WTC11 (cell line): Measurements from ENCODE around the gene BFAR. TPM values are rescaled to one million over a fixed set of nuclear protein-coding genes. Genes with fewer than 3 reads are reported as not detected.

ENCODE experiments used
- ATAC-seq: fragments of 200-7000 bp; cut with Tn5 transposase; 2 replicates; pipeline ENCODE4 v1.10.0; 2021; ENCODE audit warnings: mild to moderate bottlenecking, moderate library complexity
- CTCF ChIA-PET: fragments of 300-600 bp; sonication (Branson Sonifier 250); formaldehyde crosslinking; loops from one replicate; lab custom pipeline; 2021; ENCODE audit warnings: antibody characterized with exemption; lab: Charles Lee
- POLR2A ChIA-PET: fragments of 350-600 bp; sonication (Branson Sonifier 250); formaldehyde crosslinking; loops from one replicate; lab custom pipeline; 2021; ENCODE audit warnings: antibody characterized with exemption; lab: Charles Lee
- DNase-seq: peaks from one replicate; pipeline ENCODE4 v3.0.0; 2021; ENCODE audit warnings: low spot score
- H3K27ac Mint-ChIP-seq: 2 replicates; pipeline ENCODE4 v1.8.0; 2021; ENCODE audit warnings: mixed read lengths
- H3K27me3 Mint-ChIP-seq: 2 replicates; pipeline ENCODE4 v1.8.0; 2021; ENCODE audit warnings: low read depth, mild to moderate bottlenecking, moderate library complexity, mixed read lengths
- H3K36me3 Mint-ChIP-seq: 2 replicates; pipeline ENCODE4 v1.8.0; 2021; ENCODE audit warnings: mixed read lengths
- H3K4me1 Mint-ChIP-seq: 2 replicates; pipeline ENCODE4 v1.8.0; 2022; ENCODE audit warnings: mixed read lengths
- H3K4me3 Mint-ChIP-seq: 2 replicates; pipeline ENCODE4 v1.8.0; 2021; ENCODE audit warnings: mild to moderate bottlenecking, moderate library complexity, mixed read lengths
- H3K9me3 Mint-ChIP-seq: 2 replicates; pipeline ENCODE4 v1.8.0; 2021; ENCODE audit warnings: mixed read lengths
- AR ChIP-seq: fragments of 250-450 bp; sonication (Bioruptor Pico); IDR thresholded peaks from 2 replicates; pipeline ENCODE4 v1.9.0; 2021; ENCODE audit warnings: mild to moderate bottlenecking
- ATF1 ChIP-seq: sonication (generic); formaldehyde crosslinking; IDR thresholded peaks from 2 replicates; pipeline ENCODE4 v1.8.1; 2023; ENCODE audit warnings: mild to moderate bottlenecking, moderate library complexity, missing genetic modification reagents
- ATF2 ChIP-seq: sonication (generic); formaldehyde crosslinking; IDR thresholded peaks from 2 replicates; pipeline ENCODE4 v1.8.1; 2022; ENCODE audit warnings: low read depth, missing genetic modification reagents, borderline replicate concordance
- CREM ChIP-seq: sonication (generic); formaldehyde crosslinking; IDR thresholded peaks from 2 replicates; pipeline ENCODE4 v1.8.1; 2022; ENCODE audit warnings: mild to moderate bottlenecking, missing genetic modification reagents, moderate library complexity
- GTF2I ChIP-seq: fragments of 250-450 bp; sonication (Bioruptor Pico); conservative IDR thresholded peaks from 2 replicates; pipeline ENCODE4 v1.4.0; 2021; ENCODE audit warnings: mild to moderate bottlenecking
- HMGA2 ChIP-seq: fragments of 250-450 bp; sonication (Bioruptor Pico); IDR thresholded peaks from 2 replicates; pipeline ENCODE4 v1.4.0; 2021; ENCODE audit warnings: mild to moderate bottlenecking, moderate library complexity
- JUN ChIP-seq: sonication (generic); formaldehyde crosslinking; IDR thresholded peaks from 2 replicates; pipeline ENCODE4 v1.8.0; 2023; ENCODE audit warnings: mild to moderate bottlenecking, missing genetic modification reagents
- NR3C1 ChIP-seq: sonication (generic); formaldehyde crosslinking; conservative IDR thresholded peaks from 2 replicates; pipeline ENCODE4 v1.8.1; 2023; ENCODE audit warnings: low read depth, mild to moderate bottlenecking, missing genetic modification reagents
- RELA ChIP-seq: sonication (generic); formaldehyde crosslinking; IDR thresholded peaks from 2 replicates; pipeline ENCODE4 v1.8.1; 2022; ENCODE audit warnings: missing genetic modification reagents, mild to moderate bottlenecking, borderline replicate concordance
- SMAD4 ChIP-seq: sonication (generic); formaldehyde crosslinking; IDR thresholded peaks from 2 replicates; pipeline ENCODE4 v1.8.0; 2022; ENCODE audit warnings: mild to moderate bottlenecking, missing genetic modification reagents
- SP1 ChIP-seq: sonication (generic); formaldehyde crosslinking; conservative IDR thresholded peaks from 2 replicates; pipeline ENCODE4 v1.8.1; 2022; ENCODE audit warnings: missing genetic modification reagents
- ZBTB21 ChIP-seq: sonication (generic); formaldehyde crosslinking; IDR thresholded peaks from 2 replicates; pipeline ENCODE4 v1.8.1; 2023; ENCODE audit warnings: mild to moderate bottlenecking, missing genetic modification reagents, borderline replicate concordance
- ZNF416 ChIP-seq: fragments of 250-450 bp; sonication (Bioruptor Pico); IDR thresholded peaks from 2 replicates; pipeline ENCODE4 v1.9.0; 2021; ENCODE audit warnings: mild to moderate bottlenecking, inconsistent platforms
- ZNF425 ChIP-seq: fragments of 250-450 bp; sonication (Bioruptor Pico); conservative IDR thresholded peaks from 2 replicates; pipeline ENCODE4 v1.9.0; 2021; ENCODE audit warnings: mild to moderate bottlenecking
- ZNF671 ChIP-seq: fragments of 250-450 bp; sonication (Bioruptor Pico); IDR thresholded peaks from 2 replicates; pipeline ENCODE4 v1.8.0; 2021; ENCODE audit warnings: mild to moderate bottlenecking
- total RNA-seq: library from RNA; stranded (reverse); gene quantifications from 3 replicates; pipeline ENCODE4 v1.2.3, GENCODE V29; 2021
- TF ChIP-seq, protein P1 (sequence below): sonication (generic); formaldehyde crosslinking; IDR thresholded peaks from 2 replicates; pipeline ENCODE4 v1.8.1; 2022; ENCODE audit warnings: missing genetic modification reagents, borderline replicate concordance
- TF ChIP-seq, protein P2 (sequence below): sonication (generic); formaldehyde crosslinking; conservative IDR thresholded peaks from 2 replicates; pipeline ENCODE4 v1.8.1; 2022; ENCODE audit warnings: mild to moderate bottlenecking, missing genetic modification reagents

BFAR gene
- total RNA-seq, 1 experiment from 2014 or later, result 70.3 TPM

DNA sequence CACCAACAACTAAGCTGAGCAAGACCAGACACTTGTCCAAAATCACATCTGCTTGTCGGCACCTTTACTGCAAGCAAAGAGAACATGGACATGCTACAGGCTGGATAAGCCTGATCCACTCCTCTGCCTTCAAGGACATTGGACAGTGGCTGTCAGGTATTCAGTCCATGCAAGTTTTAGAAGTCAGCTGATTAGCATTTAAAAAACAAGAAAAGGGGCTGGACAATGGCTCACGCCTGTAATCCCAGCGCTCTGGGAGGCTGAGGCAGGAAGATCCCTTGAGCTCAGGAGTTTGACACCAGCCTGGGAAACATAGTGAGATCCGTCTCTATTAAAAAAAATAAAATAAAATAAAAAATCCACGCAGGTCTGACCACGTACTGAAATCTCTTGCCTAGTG lies 23.0 kb upstream of the BFAR start:
- no peak; the same call in 1 of the 2 replicates for ATAC-seq
- no peak for TF ChIP-seq SP1 (CRISPR knock-in tag)
- TF ChIP-seq JUN (CRISPR knock-in tag), result no peak
- TF ChIP-seq, protein P1, sequence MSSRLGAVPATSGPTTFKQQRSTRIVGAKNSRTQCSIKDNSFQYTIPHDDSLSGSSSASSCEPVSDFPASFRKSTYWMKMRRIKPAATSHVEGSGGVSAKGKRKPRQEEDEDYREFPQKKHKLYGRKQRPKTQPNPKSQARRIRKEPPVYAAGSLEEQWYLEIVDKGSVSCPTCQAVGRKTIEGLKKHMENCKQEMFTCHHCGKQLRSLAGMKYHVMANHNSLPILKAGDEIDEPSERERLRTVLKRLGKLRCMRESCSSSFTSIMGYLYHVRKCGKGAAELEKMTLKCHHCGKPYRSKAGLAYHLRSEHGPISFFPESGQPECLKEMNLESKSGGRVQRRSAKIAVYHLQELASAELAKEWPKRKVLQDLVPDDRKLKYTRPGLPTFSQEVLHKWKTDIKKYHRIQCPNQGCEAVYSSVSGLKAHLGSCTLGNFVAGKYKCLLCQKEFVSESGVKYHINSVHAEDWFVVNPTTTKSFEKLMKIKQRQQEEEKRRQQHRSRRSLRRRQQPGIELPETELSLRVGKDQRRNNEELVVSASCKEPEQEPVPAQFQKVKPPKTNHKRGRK (CRISPR knock-in tag), result no peak
- no peak for TF ChIP-seq SMAD4 (CRISPR knock-in tag)
- TF ChIP-seq RELA (CRISPR knock-in tag), result no peak
- TF ChIP-seq GTF2I, result no peak
- TF ChIP-seq HMGA2 (CRISPR knock-in tag), result no peak
- no peak for TF ChIP-seq CREM (CRISPR knock-in tag)
- no peak for TF ChIP-seq NR3C1 (CRISPR knock-in tag)
- TF ChIP-seq ATF1 (CRISPR knock-in tag), result no peak
- TF ChIP-seq AR (CRISPR knock-in tag), result no peak
- TF ChIP-seq, protein P2, sequence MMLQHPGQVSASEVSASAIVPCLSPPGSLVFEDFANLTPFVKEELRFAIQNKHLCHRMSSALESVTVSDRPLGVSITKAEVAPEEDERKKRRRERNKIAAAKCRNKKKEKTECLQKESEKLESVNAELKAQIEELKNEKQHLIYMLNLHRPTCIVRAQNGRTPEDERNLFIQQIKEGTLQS (CRISPR knock-in tag), result no peak
- no peak for TF ChIP-seq ZNF416
- TF ChIP-seq ATF2, result no peak
- no peak for TF ChIP-seq ZBTB21 (CRISPR knock-in tag)
- H3K4me1 Mint-ChIP-seq, result peaks cover 15% of the 10 kb centered on the region
- H3K36me3 Mint-ChIP-seq, result peaks cover 51% of the 10 kb centered on the region
- CTCF ChIA-PET, result no interaction called here
- POLR2A ChIA-PET, result no interaction called here
- H3K27ac Mint-ChIP-seq, result no peak overlapping the region; the same call in 1 of the 2 replicates
- DNase-seq, result no peak
- H3K9me3 Mint-ChIP-seq, result no peaks in the 10 kb centered on the region
- H3K4me3 Mint-ChIP-seq, result no peak overlapping the region
- H3K27me3 Mint-ChIP-seq, result no peaks in the 10 kb centered on the region

DNA sequence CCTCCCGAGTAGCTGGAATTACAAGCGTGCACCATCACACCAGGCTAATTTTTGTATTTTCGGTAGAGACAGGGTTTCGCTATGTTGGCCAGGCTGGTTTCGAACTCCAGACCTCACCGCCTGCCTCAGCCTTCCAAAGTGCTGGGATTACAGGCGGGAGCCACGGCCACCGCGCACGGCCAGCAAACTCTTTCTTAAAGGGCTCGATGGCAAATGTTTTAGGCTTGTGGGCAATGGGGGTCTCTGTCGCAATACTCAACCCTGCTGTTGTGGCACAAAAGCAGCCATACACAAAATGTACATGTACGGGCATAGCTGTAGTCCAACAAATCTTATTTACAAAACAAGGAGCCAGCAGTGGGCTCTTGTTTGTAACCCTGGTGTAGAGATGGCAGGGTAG lies 21.1 kb upstream of the BFAR start:
- peaks cover 57% of the 10 kb centered on the region for H3K36me3 Mint-ChIP-seq

More for the DNA sequence above, 21.1 kb upstream of the BFAR start:
- POLR2A ChIA-PET, result interaction anchor here (0.6 kb wide), 1 partner anchor 26 kb away, joined by 4 read pairs; no protein-coding TSS in a partner anchor
- CTCF ChIA-PET, result no interaction called here
- no peaks in the 10 kb centered on the region for H3K27me3 Mint-ChIP-seq
- no peak for DNase-seq
- no peak for TF ChIP-seq ZNF425 (CRISPR knock-in tag)
- no peak for TF ChIP-seq ZNF671 (CRISPR knock-in tag)
- TF ChIP-seq, protein P2 (CRISPR knock-in tag), result no peak
- no peak for TF ChIP-seq ATF2
- peaks cover 15% of the 10 kb centered on the region for H3K4me1 Mint-ChIP-seq
- H3K27ac Mint-ChIP-seq, result no peak overlapping the region
- no peak overlapping the region for H3K4me3 Mint-ChIP-seq
- H3K9me3 Mint-ChIP-seq, result no peaks in the 10 kb centered on the region
- no peak for ATAC-seq
